Endodermal cell (in vitro differentiated cells): Measurements from ENCODE around the gene ROBO4. TPM values are rescaled to one million over a fixed set of nuclear protein-coding genes. Genes with fewer than 3 reads are reported as not detected.

Experiments
- DNase-seq: peaks from one replicate; pipeline ENCODE4 v3.0.0-alpha.2; 2017
- H3K27ac ChIP-seq: 2 replicates; pipeline ENCODE4 v1.5.1; 2013; ENCODE audit warnings: mild to moderate bottlenecking, low read depth, low read length, moderate library complexity
- H3K27me3 ChIP-seq: 2 replicates; pipeline ENCODE4 v1.6.1; 2013; ENCODE audit warnings: mild to moderate bottlenecking, low read length, moderate library complexity; ENCODE audit not compliant: insufficient read depth, control insufficient read depth, poor library complexity, severe bottlenecking
- H3K36me3 ChIP-seq: 2 replicates; pipeline ENCODE4 v1.7.0; 2013; ENCODE audit warnings: mild to moderate bottlenecking, low read length, moderate library complexity; ENCODE audit not compliant: control insufficient read depth, insufficient read depth
- H3K4me1 ChIP-seq: one replicate; pipeline ENCODE4 v1.7.0; 2013; ENCODE audit warnings: low read length; ENCODE audit not compliant: control insufficient read depth, insufficient read depth
- H3K4me3 ChIP-seq: 2 replicates; pipeline ENCODE4 v1.5.1; 2013; ENCODE audit warnings: mild to moderate bottlenecking, low read length, moderate library complexity
- H3K9ac ChIP-seq: 2 replicates; pipeline ENCODE4 v1.6.1; 2013; ENCODE audit warnings: mild to moderate bottlenecking, low read length, moderate library complexity; ENCODE audit not compliant: poor library complexity, severe bottlenecking; ENCODE audit errors: extremely low read depth
- H3K9me3 ChIP-seq: 2 replicates; pipeline ENCODE4 v1.6.1; 2013; ENCODE audit warnings: mild to moderate bottlenecking, low read length, moderate library complexity; ENCODE audit not compliant: control insufficient read depth
- H3K27ac Mint-ChIP-seq: 2 replicates; pipeline ENCODE4 v1.8.0; 2020; ENCODE audit warnings: mixed read lengths
- H3K27me3 Mint-ChIP-seq: 2 replicates; pipeline ENCODE4 v1.8.0; 2021; ENCODE audit warnings: mild to moderate bottlenecking, mixed read lengths; ENCODE audit not compliant: insufficient read depth
- H3K36me3 Mint-ChIP-seq: 2 replicates; pipeline ENCODE4 v1.8.0; 2020; ENCODE audit warnings: low read depth, mixed read lengths
- H3K4me1 Mint-ChIP-seq: 2 replicates; pipeline ENCODE4 v1.8.0; 2020; ENCODE audit warnings: mixed read lengths
- H3K4me3 Mint-ChIP-seq: 2 replicates; pipeline ENCODE4 v1.8.0; 2020; ENCODE audit warnings: mild to moderate bottlenecking, moderate library complexity, mixed read lengths
- H3K9me3 Mint-ChIP-seq: 2 replicates; pipeline ENCODE4 v1.8.0; 2020; ENCODE audit warnings: mild to moderate bottlenecking, mixed read lengths
- CTCF ChIP-seq: fragments of 200-600 bp; sonication (generic); conservative IDR thresholded peaks from 2 replicates; pipeline ENCODE4 v1.5.0; 2021; ENCODE audit warnings: antibody characterized with exemption, mild to moderate bottlenecking
- WGBS, 2 experiments: methylation state at CpG; one replicate each; pipeline versions ENCODE4 v1.1.5 to v1.1.7; 2013; ENCODE audit warnings: missing lambda C conversion rate in 2 of 2, mixed read lengths in 1 of 2; ENCODE audit not compliant: insufficient coverage in 1 of 2, insufficient read length in 1 of 2; 5-methylcytosine and 5-hydroxymethylcytosine counted together
- total RNA-seq, 2 donors: library from RNA; stranded (reverse); fragmentation: NEBNext Ultra II Directional in 1 of 2; extraction: Animal tissue kit (Norgen Biotek cat#: 25700) in 1 of 2; gene quantifications; 2 replicates in 1 of 2; 3 replicates in 1 of 2; pipeline ENCODE4 v1.2.1, GENCODE V29; 2021

The ROBO4 gene
- total RNA-seq, 2 donors from 2014 or later, result 0.59 TPM; not detected in 1

GRCh38 chr11:124875401-124875800 lies 22.3 kb downstream of the ROBO4 start:
- H3K4me1 ChIP-seq, result no peaks in the 10 kb centered on the region
- H3K36me3 ChIP-seq, result no peaks in the 10 kb centered on the region
- H3K9me3 Mint-ChIP-seq, result no peaks in the 10 kb centered on the region
- peaks cover 65% of the 10 kb centered on the region for H3K27me3 Mint-ChIP-seq
- peak overlapping the region; percentile 73 for H3K4me3 Mint-ChIP-seq
- peaks cover 65% of the 10 kb centered on the region for H3K27me3 ChIP-seq
- WGBS, 2 experiments, result 54 to 60% methylated on average over 2 to 3 of the region's 3 CpGs
- TF ChIP-seq CTCF, result no peak
- H3K4me1 Mint-ChIP-seq, result peaks cover 12% of the 10 kb centered on the region
- H3K27ac ChIP-seq, result no peak overlapping the region
- H3K36me3 Mint-ChIP-seq, result peaks cover 2% of the 10 kb centered on the region
- no peak for DNase-seq
- H3K27ac Mint-ChIP-seq, result no peak overlapping the region
- H3K9me3 ChIP-seq, result no peaks in the 10 kb centered on the region
- H3K4me3 ChIP-seq, result peak overlapping the region; percentile 83
- no peak overlapping the region for H3K9ac ChIP-seq

- Histone ChIP-seq H3K4me3 (no peak overlapping the region), H3K27me3 (peaks cover 72% of the 10 kb centered on the region), H3K27ac (no peak overlapping the region), H3K9ac (no peak overlapping the region), H3K9me3 (no peaks in the 10 kb centered on the region), H3K36me3 (no peaks in the 10 kb centered on the region), H3K4me1 (no peaks in the 10 kb centered on the region)
- peaks cover 12% of the 10 kb centered on the region for H3K4me1 Mint-ChIP-seq
- TF ChIP-seq CTCF, result no peak
- no peak overlapping the region for H3K4me3 Mint-ChIP-seq
- peaks cover 72% of the 10 kb centered on the region for H3K27me3 Mint-ChIP-seq
- H3K9me3 Mint-ChIP-seq, result no peaks in the 10 kb centered on the region
- DNase-seq, result no peak
- 93 to 94% methylated on average over 3 to 7 of the region's 7 CpGs for WGBS, 2 experiments
- peaks cover 2% of the 10 kb centered on the region for H3K36me3 Mint-ChIP-seq
- no peak overlapping the region for H3K27ac Mint-ChIP-seq
Measured at GRCh38 chr11:124874571-124875255, 23.0 kb downstream of the ROBO4 start.

GRCh38 chr11:124873951-124874350 lies 23.7 kb downstream of the ROBO4 start:
- Mint-ChIP-seq H3K27me3 (peaks cover 78% of the 10 kb centered on the region), H3K27ac (no peak overlapping the region), H3K4me3 (no peak overlapping the region), H3K36me3 (no peaks in the 10 kb centered on the region), H3K4me1 (peaks cover 12% of the 10 kb centered on the region), H3K9me3 (no peaks in the 10 kb centered on the region)
- Histone ChIP-seq H3K4me1 (no peaks in the 10 kb centered on the region), H3K4me3 (no peak overlapping the region), H3K9ac (no peak overlapping the region), H3K36me3 (no peaks in the 10 kb centered on the region), H3K9me3 (no peaks in the 10 kb centered on the region), H3K27me3 (peaks cover 80% of the 10 kb centered on the region), H3K27ac (no peak overlapping the region)
- 86 to 91% methylated on average over 6 to 8 of the region's 8 CpGs for WGBS, 2 experiments
- peak; percentile 37 for DNase-seq
- TF ChIP-seq CTCF, result no peak
